CD4-positive, alpha-beta T cell (primary cell): ENCODE data around the gene TNFRSF1B. TPM values are rescaled to one million over a fixed set of nuclear protein-coding genes. Genes with fewer than 3 reads are reported as not detected.

Experiments
- ATAC-seq: fragments of 200-7000 bp; cut with Tn5 transposase; one replicate; pipeline ENCODE4 v1.10.0; 2022; ENCODE audit warnings: mild to moderate bottlenecking; ENCODE audit not compliant: poor library complexity
- CTCF ChIA-PET: fragments of 350-600 bp; sonication (Branson Sonifier 250); formaldehyde crosslinking; loops from one replicate; lab custom pipeline; 2021; ENCODE audit warnings: antibody characterized with exemption, inconsistent platforms; lab: Charles Lee
- POLR2A ChIA-PET: fragments of 350-600 bp; sonication (Branson Sonifier 250); formaldehyde crosslinking; loops from one replicate; lab custom pipeline; 2021; ENCODE audit warnings: antibody characterized with exemption, inconsistent platforms; lab: Charles Lee
- DNase-seq, 14 experiments: peaks; one replicate each; pipeline ENCODE4 v3.0.0-alpha.2; 2013 to 2020; ENCODE audit warnings: mixed read lengths in 2 of 14
- H3K27ac ChIP-seq, 2 donors: one replicate each; pipeline versions ENCODE4 v1.5.1 to v1.7.0; 2013; ENCODE audit warnings: low read length in 2 of 2, low read depth in 1 of 2, mild to moderate bottlenecking in 1 of 2
- H3K27me3 ChIP-seq, 2 experiments: 1 replicate in 1 of 2; 2 replicates in 1 of 2; pipeline versions ENCODE4 v1.6.1 to v1.7.0; 2013; ENCODE audit warnings: low read length in 2 of 2, control low read depth in 1 of 2, mild to moderate bottlenecking in 1 of 2, moderate library complexity in 1 of 2; ENCODE audit not compliant: insufficient read depth in 2 of 2, control insufficient read depth in 1 of 2
- H3K36me3 ChIP-seq: one replicate; pipeline ENCODE4 v1.6.1; 2013; ENCODE audit warnings: low read length, control low read depth; ENCODE audit not compliant: insufficient read depth
- H3K4me1 ChIP-seq: one replicate; pipeline ENCODE4 v1.6.1; 2013; ENCODE audit warnings: low read length, control low read depth; ENCODE audit not compliant: insufficient read depth
- H3K4me3 ChIP-seq: one replicate; pipeline ENCODE4 v1.5.1; 2013; ENCODE audit warnings: mild to moderate bottlenecking, low read length, moderate library complexity
- H3K9me3 ChIP-seq, 2 experiments: 1 replicate in 1 of 2; 2 replicates in 1 of 2; pipeline versions ENCODE4 v1.6.1 to v1.7.0; 2013; ENCODE audit warnings: low read length in 2 of 2, mild to moderate bottlenecking in 2 of 2, control low read depth in 1 of 2, moderate library complexity in 1 of 2; ENCODE audit not compliant: control insufficient read depth in 1 of 2, insufficient read depth in 1 of 2
- H3K27ac Mint-ChIP-seq: one replicate; pipeline ENCODE4 v1.8.0; 2020; ENCODE audit warnings: mixed read lengths
- H3K27me3 Mint-ChIP-seq: one replicate; pipeline ENCODE4 v1.8.0; 2021; ENCODE audit warnings: mixed read lengths
- H3K36me3 Mint-ChIP-seq: one replicate; pipeline ENCODE4 v1.8.0; 2021; ENCODE audit warnings: low read depth, mixed read lengths
- H3K4me1 Mint-ChIP-seq: one replicate; pipeline ENCODE4 v1.8.0; 2021; ENCODE audit warnings: low read depth, mixed read lengths
- H3K4me3 Mint-ChIP-seq: one replicate; pipeline ENCODE4 v1.8.0; 2020; ENCODE audit warnings: mild to moderate bottlenecking, mixed read lengths
- H3K9me3 Mint-ChIP-seq: one replicate; pipeline ENCODE4 v1.8.0; 2020; ENCODE audit warnings: mixed read lengths
- CTCF ChIP-seq: fragments of 200-600 bp; IDR thresholded peaks from one replicate; pipeline ENCODE4 v1.8.0; 2022; ENCODE audit warnings: antibody characterized with exemption, mild to moderate bottlenecking
- intact Hi-C, 2 experiments: fragments of 100-400 bp; cut with DNase I in 1 of 2; cut with micrococcal nuclease in 1 of 2; formaldehyde crosslinking; loops; one replicate each; pipeline versions ENCODE4 v1.15.1 to v1.9.0; 2023 to 2025; cut with DNase I, micrococcal nuclease
- total RNA-seq, 174 experiments: library from RNA in 2 of 174; stranded (reverse) in 2 of 174; gene quantifications; one replicate each; pipeline ENCODE4 v1.2.3 and lab custom pipeline; 2021 to 2026

Gene TNFRSF1B
- total RNA-seq, 2 experiments from 2014 or later = 61.9 to 62.6 TPM

GRCh38 chr1:12246584-12246983, 79.8 kb downstream of the TNFRSF1B start:
- H3K9me3 ChIP-seq = no peaks in the 10 kb centered on the region
- H3K27ac ChIP-seq = no peak overlapping the region
- Mint-ChIP-seq H3K4me1 (peaks cover 10% of the 10 kb centered on the region), H3K36me3 (peaks cover 86% of the 10 kb centered on the region), H3K4me3 (no peak overlapping the region), H3K27me3 (no peaks in the 10 kb centered on the region), H3K27ac (no peak overlapping the region), H3K9me3 (no peaks in the 10 kb centered on the region)
- intact Hi-C loops = no loop called here
- no peaks in the 10 kb centered on the region for H3K4me1 ChIP-seq
- POLR2A ChIA-PET = no interaction called here
- H3K36me3 ChIP-seq = peaks cover 78% of the 10 kb centered on the region
- CTCF ChIA-PET = no interaction called here
- no peak for ATAC-seq
- H3K4me3 ChIP-seq = no peak overlapping the region
- DNase-seq = no peak
- H3K27me3 ChIP-seq = no peaks in the 10 kb centered on the region
- TF ChIP-seq CTCF = no peak

GRCh38 chr1:12249181-12249580, 82.4 kb downstream of the TNFRSF1B start:
- H3K36me3 ChIP-seq = peaks cover 71% of the 10 kb centered on the region
- ChIA-PET CTCF (interaction anchor here (1.6 kb wide), 1 partner anchor 26 kb away, joined by 4 read pairs; no protein-coding TSS in a partner anchor), POLR2A (no interaction called here)
- no peak for DNase-seq
- peaks cover 85% of the 10 kb centered on the region for H3K36me3 Mint-ChIP-seq
- peaks cover 8% of the 10 kb centered on the region for H3K4me1 Mint-ChIP-seq
- H3K4me3 ChIP-seq = no peak overlapping the region
- H3K27me3 ChIP-seq = no peaks in the 10 kb centered on the region
- no peak overlapping the region for H3K27ac ChIP-seq
- ATAC-seq = no peak
- H3K4me1 ChIP-seq = no peaks in the 10 kb centered on the region
- no peak overlapping the region for H3K4me3 Mint-ChIP-seq
- no peak for TF ChIP-seq CTCF
- no peaks in the 10 kb centered on the region for H3K27me3 Mint-ChIP-seq
- H3K9me3 ChIP-seq = no peaks in the 10 kb centered on the region
- no peak overlapping the region for H3K27ac Mint-ChIP-seq
- intact Hi-C loops = no loop called here
- no peaks in the 10 kb centered on the region for H3K9me3 Mint-ChIP-seq

- CTCF ChIA-PET = no interaction called here
- H3K4me1 ChIP-seq = no peaks in the 10 kb centered on the region
These were observed 83.0 kb downstream of the TNFRSF1B start for GRCh38 chr1:12249748-12250147.

More at GRCh38 chr1:12249748-12250147, 83.0 kb downstream of the TNFRSF1B start:
- Mint-ChIP-seq H3K27me3 (no peaks in the 10 kb centered on the region), H3K4me3 (no peak overlapping the region), H3K9me3 (no peaks in the 10 kb centered on the region), H3K4me1 (peaks cover 2% of the 10 kb centered on the region), H3K27ac (no peak overlapping the region), H3K36me3 (peaks cover 81% of the 10 kb centered on the region)
- DNase-seq = no peak
- no peak for TF ChIP-seq CTCF
- peaks cover 69% of the 10 kb centered on the region for H3K36me3 ChIP-seq
- no peak overlapping the region for H3K4me3 ChIP-seq
- no peak overlapping the region for H3K27ac ChIP-seq
- ATAC-seq = no peak
- no peaks in the 10 kb centered on the region for H3K27me3 ChIP-seq
- no peaks in the 10 kb centered on the region for H3K9me3 ChIP-seq
- intact Hi-C loops = no loop called here
- POLR2A ChIA-PET = no interaction called here
